ENCODE measurements around the gene KDM3A.

Gene KDM3A

GRCh38 chr2:86445436-86445835 is 4.3 kb downstream of the KDM3A start:
- Histone ChIP-seq H3K27ac (no peak overlapping the region), H3K27me3 (ENCODE audit: insufficient read depth, low read depth, severe bottlenecking) (no peaks in the 10 kb centered on the region), H3K36me3 (peaks cover 39% of the 10 kb centered on the region), H3K9me3 (ENCODE audit: severe bottlenecking) (no peaks in the 10 kb centered on the region), H3K4me3 (ENCODE audit: low read depth, low read length) (no peak overlapping the region)
- DNase-seq = no peak
- no peak for TF ChIP-seq CTCF (IDR thresholded peaks at IDR 0.05; ENCODE audit: low read depth, low read length)

- Histone ChIP-seq H3K36me3 (peaks cover 45% of the 10 kb centered on the region), H3K27ac (no peak overlapping the region), H3K4me3 (ENCODE audit: low read depth, low read length) (no peak overlapping the region), H3K27me3 (ENCODE audit: insufficient read depth, low read depth, severe bottlenecking) (no peaks in the 10 kb centered on the region), H3K9me3 (ENCODE audit: severe bottlenecking) (no peaks in the 10 kb centered on the region)
- no peak for DNase-seq
- no peak for TF ChIP-seq CTCF (IDR thresholded peaks at IDR 0.05; ENCODE audit: low read depth, low read length)
Measured at GRCh38 chr2:86446060-86446459, 4.9 kb downstream of the KDM3A start.

- no peak for DNase-seq
- Histone ChIP-seq H3K9me3 (ENCODE audit: severe bottlenecking) (no peaks in the 10 kb centered on the region), H3K36me3 (peaks cover 77% of the 10 kb centered on the region), H3K27ac (no peak overlapping the region), H3K27me3 (ENCODE audit: insufficient read depth, low read depth, severe bottlenecking) (no peaks in the 10 kb centered on the region), H3K4me3 (ENCODE audit: low read depth, low read length) (no peak overlapping the region)
- TF ChIP-seq CTCF (IDR thresholded peaks at IDR 0.05; ENCODE audit: low read depth, low read length) = no peak
Measured at GRCh38 chr2:86453836-86454235, 12.7 kb downstream of the KDM3A start.

GRCh38 chr2:86454238-86454637 is 13.1 kb downstream of the KDM3A start:
- peaks cover 80% of the 10 kb centered on the region for H3K36me3 ChIP-seq
- H3K27ac ChIP-seq = no peak overlapping the region
- no peaks in the 10 kb centered on the region for H3K27me3 ChIP-seq (ENCODE audit: insufficient read depth, low read depth, severe bottlenecking)
- H3K4me3 ChIP-seq (ENCODE audit: low read depth, low read length) = no peak overlapping the region
- DNase-seq = no peak
- no peak for TF ChIP-seq CTCF (IDR thresholded peaks at IDR 0.05; ENCODE audit: low read depth, low read length)
- no peaks in the 10 kb centered on the region for H3K9me3 ChIP-seq (ENCODE audit: severe bottlenecking)

GRCh38 chr2:86455181-86455580 is 14.0 kb downstream of the KDM3A start:
- Histone ChIP-seq H3K27me3 (ENCODE audit: insufficient read depth, low read depth, severe bottlenecking) (no peaks in the 10 kb centered on the region), H3K9me3 (ENCODE audit: severe bottlenecking) (no peaks in the 10 kb centered on the region), H3K36me3 (peaks cover 72% of the 10 kb centered on the region), H3K4me3 (ENCODE audit: low read depth, low read length) (no peak overlapping the region), H3K27ac (no peak overlapping the region)
- no peak for DNase-seq
- no peak for TF ChIP-seq CTCF (IDR thresholded peaks at IDR 0.05; ENCODE audit: low read depth, low read length)

- Histone ChIP-seq H3K9me3 (ENCODE audit: severe bottlenecking) (no peaks in the 10 kb centered on the region), H3K4me3 (ENCODE audit: low read depth, low read length) (no peak overlapping the region), H3K36me3 (peaks cover 88% of the 10 kb centered on the region), H3K27ac (no peak overlapping the region), H3K27me3 (ENCODE audit: insufficient read depth, low read depth, severe bottlenecking) (no peaks in the 10 kb centered on the region)
- DNase-seq = no peak
- no peak for TF ChIP-seq CTCF (IDR thresholded peaks at IDR 0.05; ENCODE audit: low read depth, low read length)
Measured at GRCh38 chr2:86461042-86461743, 20.0 kb downstream of the KDM3A start.

All from WERI-Rb-1 (cell line).